H9 (cell line): ENCODE results near the gene SH3RF3. TPM values are rescaled to one million over a fixed set of nuclear protein-coding genes. Genes with fewer than 3 reads are reported as not detected.
A peak's percentile ranks its signal among the peaks of the same experiment; 100 is the strongest.

Experiments
- DNase-seq: peaks from one replicate; pipeline ENCODE4 v3.0.0-alpha.2; 2017
- H2AFZ ChIP-seq: one replicate; pipeline ENCODE4 v1.6.1; 2013; ENCODE audit warnings: mild to moderate bottlenecking, low read length, control low read depth, moderate library complexity
- H2AK5ac ChIP-seq: 2 replicates; pipeline ENCODE4 v1.6.1; 2013; ENCODE audit warnings: low read length, control low read depth, mixed read lengths; ENCODE audit not compliant: insufficient read length
- H2BK120ac ChIP-seq: one replicate; pipeline ENCODE4 v1.6.1; 2013; ENCODE audit warnings: low read depth, mild to moderate bottlenecking, low read length, control low read depth, inconsistent platforms; ENCODE audit not compliant: poor library complexity, severe bottlenecking
- H2BK12ac ChIP-seq: 2 replicates; pipeline ENCODE4 v1.6.1; 2013; ENCODE audit warnings: low read length, control low read depth, mixed read lengths, low read depth; ENCODE audit not compliant: insufficient read length
- H2BK15ac ChIP-seq: 2 replicates; pipeline ENCODE4 v1.6.1; 2013; ENCODE audit warnings: low read depth, low read length, control low read depth
- H2BK20ac ChIP-seq: one replicate; pipeline ENCODE4 v1.6.1; 2013; ENCODE audit warnings: low read depth, mild to moderate bottlenecking, low read length, control low read depth, inconsistent platforms; ENCODE audit not compliant: poor library complexity, severe bottlenecking
- H2BK5ac ChIP-seq: 2 replicates; pipeline ENCODE4 v1.6.1; 2013; ENCODE audit warnings: low read length, control low read depth, mixed read lengths; ENCODE audit not compliant: insufficient read length
- H3K14ac ChIP-seq: 2 replicates; pipeline ENCODE4 v1.6.1; 2013; ENCODE audit warnings: low read length, control low read depth; ENCODE audit not compliant: insufficient read depth
- H3K18ac ChIP-seq: 2 replicates; pipeline ENCODE4 v1.6.1; 2013; ENCODE audit warnings: low read depth, mild to moderate bottlenecking, mixed read lengths, low read length, control low read depth; ENCODE audit not compliant: insufficient read length
- H3K23ac ChIP-seq: 2 replicates; pipeline ENCODE4 v1.6.1; 2013; ENCODE audit warnings: low read length, control low read depth, mixed read lengths, low read depth; ENCODE audit not compliant: insufficient read length
- H3K23me2 ChIP-seq: 2 replicates; pipeline ENCODE4 v1.6.1; 2013; ENCODE audit warnings: low read depth, mild to moderate bottlenecking, mixed read lengths, low read length, control low read depth; ENCODE audit not compliant: insufficient read length, poor library complexity, severe bottlenecking
- H3K27ac ChIP-seq: 2 replicates; pipeline ENCODE4 v1.5.1; 2013; ENCODE audit warnings: low read length, control low read depth, mixed read lengths, low read depth; ENCODE audit not compliant: insufficient read length
- H3K27me3 ChIP-seq: 2 replicates; pipeline ENCODE4 v1.6.1; 2013; ENCODE audit warnings: low read length, control low read depth, inconsistent platforms; ENCODE audit not compliant: insufficient read depth
- H3K4ac ChIP-seq: 2 replicates; pipeline ENCODE4 v1.6.1; 2013; ENCODE audit warnings: low read depth, mild to moderate bottlenecking, control low read depth, inconsistent platforms, low read length, moderate library complexity
- H3K4me1 ChIP-seq: 2 replicates; pipeline ENCODE4 v1.6.1; 2013; ENCODE audit warnings: low read length, control low read depth, inconsistent platforms; ENCODE audit not compliant: insufficient read depth
- H3K4me2 ChIP-seq: 2 replicates; pipeline ENCODE4 v1.6.1; 2013; ENCODE audit warnings: low read length, control low read depth, mixed read lengths; ENCODE audit not compliant: insufficient read length, insufficient read depth
- H3K56ac ChIP-seq: 2 replicates; pipeline ENCODE4 v1.6.1; 2013; ENCODE audit warnings: low read depth, mild to moderate bottlenecking, mixed read lengths, low read length, control low read depth; ENCODE audit not compliant: insufficient read length
- H3K79me1 ChIP-seq: 2 replicates; pipeline ENCODE4 v1.6.1; 2013; ENCODE audit warnings: low read depth, mild to moderate bottlenecking, moderate library complexity, low read length, control low read depth, inconsistent platforms; ENCODE audit not compliant: insufficient read depth, poor library complexity, severe bottlenecking
- H3K79me2 ChIP-seq: 2 replicates; pipeline ENCODE4 v1.6.1; 2013; ENCODE audit warnings: low read length, control low read depth, inconsistent platforms; ENCODE audit not compliant: insufficient read depth
- H3K9ac ChIP-seq: 2 replicates; pipeline ENCODE4 v1.6.1; 2013; ENCODE audit warnings: low read length, control low read depth, mixed read lengths; ENCODE audit not compliant: insufficient read length; ENCODE audit errors: extremely low read depth
- H3K9me3 ChIP-seq: one replicate; pipeline ENCODE4 v1.6.1; 2013; ENCODE audit warnings: low read depth, low read length, inconsistent platforms; ENCODE audit not compliant: control insufficient read depth
- H3T11ph ChIP-seq: one replicate; pipeline ENCODE4 v1.6.1; 2013; ENCODE audit warnings: mild to moderate bottlenecking, low read length, control low read depth, inconsistent platforms
- H4K20me1 ChIP-seq: one replicate; pipeline ENCODE4 v1.6.1; 2013; ENCODE audit not compliant: control insufficient read depth, insufficient read length, insufficient read depth
- H4K5ac ChIP-seq: 2 replicates; pipeline ENCODE4 v1.6.1; 2013; ENCODE audit warnings: low read depth, mild to moderate bottlenecking, mixed read lengths, low read length, control low read depth; ENCODE audit not compliant: insufficient read length
- H4K8ac ChIP-seq: replicated peaks from 2 replicates; pipeline ENCODE4 v1.6.1; 2013; ENCODE audit warnings: low read length, control low read depth, mixed read lengths, low read depth; ENCODE audit not compliant: insufficient read length
- H4K91ac ChIP-seq: 2 replicates; pipeline ENCODE4 v1.6.1; 2013; ENCODE audit warnings: low read depth, mild to moderate bottlenecking, moderate library complexity, mixed read lengths, low read length, control low read depth; ENCODE audit not compliant: insufficient read length
- H3K27ac Mint-ChIP-seq, 3 experiments: 2 replicates in 2 of 3; 3 replicates in 1 of 3; pipeline ENCODE4 v1.8.0; 2020 to 2021; ENCODE audit warnings: mixed read lengths in 3 of 3, mild to moderate bottlenecking in 1 of 3, moderate library complexity in 1 of 3
- H3K27me3 Mint-ChIP-seq: 2 replicates; pipeline ENCODE4 v1.8.0; 2021; ENCODE audit warnings: low read depth, mild to moderate bottlenecking, moderate library complexity, mixed read lengths
- H3K36me3 Mint-ChIP-seq, 3 experiments: 2 replicates in 2 of 3; 3 replicates in 1 of 3; pipeline ENCODE4 v1.8.0; 2020 to 2021; ENCODE audit warnings: low read depth in 3 of 3, mixed read lengths in 3 of 3; ENCODE audit not compliant: insufficient read depth in 1 of 3
- H3K4me1 Mint-ChIP-seq, 2 experiments: 2 replicates each; pipeline ENCODE4 v1.8.0; 2020; ENCODE audit warnings: mixed read lengths in 2 of 2
- H3K4me3 Mint-ChIP-seq, 2 experiments: 2 replicates in 1 of 2; 3 replicates in 1 of 2; pipeline ENCODE4 v1.8.0; 2020 to 2021; ENCODE audit warnings: mild to moderate bottlenecking in 2 of 2, mixed read lengths in 2 of 2, moderate library complexity in 1 of 2
- H3K9me3 Mint-ChIP-seq, 2 experiments: 2 replicates in 1 of 2; 3 replicates in 1 of 2; pipeline ENCODE4 v1.8.0; 2020; ENCODE audit warnings: mild to moderate bottlenecking in 2 of 2, mixed read lengths in 2 of 2, moderate library complexity in 1 of 2
- whole genome bisulfite sequencing: extraction: QIAGEN DNeasy Blood & Tissue Kit; methylation state at CpG from one replicate; pipeline ENCODE4 v1.1.7; 2013; ENCODE audit warnings: missing lambda C conversion rate, low lambda C conversion rate, mixed read lengths; ENCODE audit not compliant: insufficient read length; ENCODE audit errors: extremely low coverage; 5-methylcytosine and 5-hydroxymethylcytosine counted together
- total RNA-seq: library from RNA; stranded (reverse); gene quantifications from 2 replicates; pipeline ENCODE4 v1.2.1, GENCODE V29; 2021
- TF ChIP-seq, protein P1 (sequence below): fragments of 200-600 bp; sonication (generic); conservative IDR thresholded peaks from 3 replicates; pipeline ENCODE4 v1.8.0; 2021; ENCODE audit warnings: antibody characterized with exemption, mild to moderate bottlenecking

SH3RF3 gene
- total RNA-seq, 1 experiment from 2014 or later = 0.46 TPM

GRCh38 chr2:109399066-109399465 is 270.1 kb downstream of the SH3RF3 start:
- no peaks in the 10 kb centered on the region; the same call in 1 of the 2 replicates for H3K27me3 Mint-ChIP-seq
- H4K8ac ChIP-seq = no peak overlapping the region
- H3K4me2 ChIP-seq = no peak overlapping the region
- H3K23ac ChIP-seq = no peak overlapping the region
- H3K36me3 Mint-ChIP-seq = no peaks in the 10 kb centered on the region
- H2AK5ac ChIP-seq = no peak overlapping the region
- H3K9me3 Mint-ChIP-seq = no peaks in the 10 kb centered on the region
- no peaks in the 10 kb centered on the region for H3K23me2 ChIP-seq
- no peak overlapping the region for H4K91ac ChIP-seq
- TF ChIP-seq, protein P1, sequence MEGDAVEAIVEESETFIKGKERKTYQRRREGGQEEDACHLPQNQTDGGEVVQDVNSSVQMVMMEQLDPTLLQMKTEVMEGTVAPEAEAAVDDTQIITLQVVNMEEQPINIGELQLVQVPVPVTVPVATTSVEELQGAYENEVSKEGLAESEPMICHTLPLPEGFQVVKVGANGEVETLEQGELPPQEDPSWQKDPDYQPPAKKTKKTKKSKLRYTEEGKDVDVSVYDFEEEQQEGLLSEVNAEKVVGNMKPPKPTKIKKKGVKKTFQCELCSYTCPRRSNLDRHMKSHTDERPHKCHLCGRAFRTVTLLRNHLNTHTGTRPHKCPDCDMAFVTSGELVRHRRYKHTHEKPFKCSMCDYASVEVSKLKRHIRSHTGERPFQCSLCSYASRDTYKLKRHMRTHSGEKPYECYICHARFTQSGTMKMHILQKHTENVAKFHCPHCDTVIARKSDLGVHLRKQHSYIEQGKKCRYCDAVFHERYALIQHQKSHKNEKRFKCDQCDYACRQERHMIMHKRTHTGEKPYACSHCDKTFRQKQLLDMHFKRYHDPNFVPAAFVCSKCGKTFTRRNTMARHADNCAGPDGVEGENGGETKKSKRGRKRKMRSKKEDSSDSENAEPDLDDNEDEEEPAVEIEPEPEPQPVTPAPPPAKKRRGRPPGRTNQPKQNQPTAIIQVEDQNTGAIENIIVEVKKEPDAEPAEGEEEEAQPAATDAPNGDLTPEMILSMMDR = no peak
- H4K5ac ChIP-seq = no peak overlapping the region
- no peak overlapping the region for H3K56ac ChIP-seq
- H2BK120ac ChIP-seq = no peak overlapping the region
- H3K9ac ChIP-seq = no peak overlapping the region
- no CpG with 5 or more reads among the region's 6 CpGs for WGBS
- H3K4me1 Mint-ChIP-seq = peaks cover 0 to 15% of the 10 kb centered on the region in 2 experiments
- H2AFZ ChIP-seq = no peak overlapping the region
- no peak overlapping the region for H3K4me3 Mint-ChIP-seq
- H3K79me1 ChIP-seq = no peaks in the 10 kb centered on the region
- no peak overlapping the region for H3T11ph ChIP-seq
- no peaks in the 10 kb centered on the region for H3K27me3 ChIP-seq
- H3K27ac Mint-ChIP-seq = peak overlapping the region in 1 of 3 experiments; percentile 40; a peak in 2 of 7 replicates
- no peak overlapping the region; the same call in 1 of the 2 replicates for H3K14ac ChIP-seq
- H2BK5ac ChIP-seq = no peak overlapping the region
- H3K9me3 ChIP-seq = no peaks in the 10 kb centered on the region
- H4K20me1 ChIP-seq = no peaks in the 10 kb centered on the region
- no peak for DNase-seq
- no peak overlapping the region for H3K18ac ChIP-seq
- no peaks in the 10 kb centered on the region for H3K79me2 ChIP-seq
- no peak overlapping the region for H3K4ac ChIP-seq
- H3K27ac ChIP-seq = no peak overlapping the region
- no peak overlapping the region for H2BK12ac ChIP-seq
- H2BK20ac ChIP-seq = no peak overlapping the region
- H2BK15ac ChIP-seq = no peak overlapping the region
- no peaks in the 10 kb centered on the region for H3K4me1 ChIP-seq
